Mesenchymal stem cell (in vitro differentiated cells and primary cell): Measurements from ENCODE around the gene OGT.

ENCODE experiments used
- DNase-seq: peaks from one replicate; pipeline ENCODE4 v3.0.0-alpha.2; 2013
- H2AFZ ChIP-seq: one replicate; pipeline ENCODE4 v1.6.1; 2013; ENCODE audit warnings: low read depth, mild to moderate bottlenecking, control low read depth, inconsistent platforms, low read length, moderate library complexity
- H2AK5ac ChIP-seq: 2 replicates; pipeline ENCODE4 v1.6.1; 2013; ENCODE audit warnings: low read length, moderate library complexity, mild to moderate bottlenecking, inconsistent platforms; ENCODE audit not compliant: severe bottlenecking
- H2BK120ac ChIP-seq: one replicate; pipeline ENCODE4 v1.6.1; 2013; ENCODE audit warnings: low read depth, mild to moderate bottlenecking, inconsistent platforms, low read length, moderate library complexity
- H2BK12ac ChIP-seq, 2 experiments: one replicate each; pipeline ENCODE4 v1.6.1; 2013; ENCODE audit warnings: inconsistent platforms in 2 of 2, low read length in 2 of 2, mild to moderate bottlenecking in 2 of 2, moderate library complexity in 2 of 2, control low read depth in 1 of 2
- H2BK15ac ChIP-seq: one replicate; pipeline ENCODE4 v1.6.1; 2013; ENCODE audit warnings: mild to moderate bottlenecking, low read depth, inconsistent platforms; ENCODE audit not compliant: poor library complexity, severe bottlenecking
- H2BK5ac ChIP-seq: 2 replicates; pipeline ENCODE4 v1.6.1; 2013; ENCODE audit warnings: low read depth, mild to moderate bottlenecking, low read length, control low read depth, inconsistent platforms; ENCODE audit not compliant: poor library complexity, severe bottlenecking
- H3K14ac ChIP-seq, 2 experiments: one replicate each; pipeline ENCODE4 v1.6.1; 2013; ENCODE audit warnings: inconsistent platforms in 2 of 2, low read length in 2 of 2, control low read depth in 1 of 2, mild to moderate bottlenecking in 1 of 2, moderate library complexity in 1 of 2
- H3K18ac ChIP-seq, 2 experiments: one replicate each; pipeline ENCODE4 v1.6.1; 2013; ENCODE audit warnings: inconsistent platforms in 2 of 2, low read length in 2 of 2, control low read depth in 1 of 2, low read depth in 1 of 2, mild to moderate bottlenecking in 1 of 2
- H3K23ac ChIP-seq, 2 experiments: one replicate each; pipeline ENCODE4 v1.6.1; 2013; ENCODE audit warnings: inconsistent platforms in 2 of 2, low read length in 2 of 2, mild to moderate bottlenecking in 2 of 2, moderate library complexity in 2 of 2, control low read depth in 1 of 2
- H3K27ac ChIP-seq: 2 replicates; pipeline ENCODE4 v1.5.1; 2013; ENCODE audit warnings: mild to moderate bottlenecking, moderate library complexity, low read length, control low read depth, inconsistent platforms; ENCODE audit not compliant: poor library complexity, severe bottlenecking
- H3K27me3 ChIP-seq, 2 experiments: 2 replicates each; pipeline versions ENCODE4 v1.6.1 to v1.7.0; 2013; ENCODE audit warnings: low read length in 2 of 2, mild to moderate bottlenecking in 2 of 2, moderate library complexity in 2 of 2, control low read depth in 1 of 2, inconsistent platforms in 1 of 2; ENCODE audit not compliant: control insufficient read depth in 1 of 2, insufficient read depth in 1 of 2
- H3K36me3 ChIP-seq, 2 experiments: 2 replicates each; pipeline versions ENCODE4 v1.6.1 to v1.7.0; 2013; ENCODE audit warnings: low read length in 2 of 2, control low read depth in 1 of 2, inconsistent platforms in 1 of 2, low read depth in 1 of 2, mild to moderate bottlenecking in 1 of 2; ENCODE audit not compliant: insufficient read depth in 2 of 2, control insufficient read depth in 1 of 2
- H3K4ac ChIP-seq, 2 experiments: one replicate each; pipeline ENCODE4 v1.6.1; 2013; ENCODE audit warnings: inconsistent platforms in 2 of 2, low read length in 2 of 2, mild to moderate bottlenecking in 2 of 2, moderate library complexity in 2 of 2, control low read depth in 1 of 2, low read depth in 1 of 2
- H3K4me1 ChIP-seq: 2 replicates; pipeline ENCODE4 v1.6.1; 2013; ENCODE audit warnings: low read depth, low read length, control low read depth; ENCODE audit not compliant: control insufficient read depth, insufficient read depth
- H3K4me2 ChIP-seq: 2 replicates; pipeline ENCODE4 v1.6.1; 2013; ENCODE audit warnings: low read length, mild to moderate bottlenecking, inconsistent platforms; ENCODE audit not compliant: poor library complexity, severe bottlenecking
- H3K4me3 ChIP-seq, 2 experiments: 2 replicates each; pipeline versions ENCODE4 v1.5.1 to v1.7.0; 2013; ENCODE audit warnings: low read length in 2 of 2, mild to moderate bottlenecking in 2 of 2, control low read depth in 1 of 2, low read depth in 1 of 2; ENCODE audit not compliant: insufficient read depth in 1 of 2
- H3K79me1 ChIP-seq: replicated peaks from 2 replicates; pipeline ENCODE4 v1.6.1; 2013; ENCODE audit warnings: mild to moderate bottlenecking, control low read depth, low read length, inconsistent platforms; ENCODE audit not compliant: poor library complexity, severe bottlenecking
- H3K9ac ChIP-seq: 2 replicates; pipeline ENCODE4 v1.7.0; 2013; ENCODE audit warnings: mild to moderate bottlenecking, low read length, moderate library complexity
- H3K9me3 ChIP-seq: 2 replicates; pipeline ENCODE4 v1.7.0; 2013; ENCODE audit warnings: mild to moderate bottlenecking, low read length; ENCODE audit not compliant: control insufficient read depth
- H4K8ac ChIP-seq: one replicate; pipeline ENCODE4 v1.6.1; 2013; ENCODE audit warnings: inconsistent platforms, mild to moderate bottlenecking, low read length, moderate library complexity
- H4K91ac ChIP-seq: one replicate; pipeline ENCODE4 v1.6.1; 2013; ENCODE audit warnings: mild to moderate bottlenecking, low read length, inconsistent platforms
- WGBS: methylation state at CpG from one replicate; pipeline ENCODE4 v1.1.7; 2013; ENCODE audit warnings: mixed read lengths; 5-methylcytosine and 5-hydroxymethylcytosine counted together

OGT gene

GRCh38 chrX:71547339-71547738 is 14.4 kb downstream of the OGT start:
- no peak overlapping the region for H2BK12ac ChIP-seq
- no peak overlapping the region for H3K23ac ChIP-seq
- no peak overlapping the region for H4K8ac ChIP-seq
- no peak overlapping the region for H3K4me2 ChIP-seq
- H3K4me1 ChIP-seq = peaks cover 5% of the 10 kb centered on the region
- no peak overlapping the region for H4K91ac ChIP-seq
- no peak overlapping the region for H3K9ac ChIP-seq
- no peak overlapping the region for H3K4ac ChIP-seq
- no peak overlapping the region for H2BK5ac ChIP-seq
- no peak overlapping the region for H2AFZ ChIP-seq
- H3K9me3 ChIP-seq = no peaks in the 10 kb centered on the region
- H3K27ac ChIP-seq = no peak overlapping the region
- H3K79me1 ChIP-seq = no peaks in the 10 kb centered on the region
- DNase-seq = no peak
- no peak overlapping the region for H2BK120ac ChIP-seq
- no peak overlapping the region for H2AK5ac ChIP-seq
- H3K18ac ChIP-seq = no peak overlapping the region
- H3K36me3 ChIP-seq = peaks cover 21 to 64% of the 10 kb centered on the region in 2 experiments
- WGBS = 90% methylated on average over 6 of the region's 7 CpGs
- no peak overlapping the region for H3K4me3 ChIP-seq
- peaks cover 0 to 8% of the 10 kb centered on the region in 2 experiments for H3K27me3 ChIP-seq
- no peak overlapping the region for H2BK15ac ChIP-seq
- H3K14ac ChIP-seq = no peak overlapping the region

GRCh38 chrX:71549986-71550385 is 17.1 kb downstream of the OGT start:
- H3K36me3 ChIP-seq = peaks cover 21 to 79% of the 10 kb centered on the region in 2 experiments
- no peak overlapping the region for H3K23ac ChIP-seq
- H2BK12ac ChIP-seq = no peak overlapping the region
- H2BK5ac ChIP-seq = no peak overlapping the region
- DNase-seq = no peak
- H3K27me3 ChIP-seq = peaks cover 0 to 8% of the 10 kb centered on the region in 2 experiments
- H4K8ac ChIP-seq = no peak overlapping the region
- no peaks in the 10 kb centered on the region for H3K79me1 ChIP-seq
- no CpG with 5 or more reads among the region's 1 CpG for WGBS
- H3K4ac ChIP-seq = no peak overlapping the region
- H3K9ac ChIP-seq = no peak overlapping the region
- H3K4me2 ChIP-seq = no peak overlapping the region
- no peak overlapping the region for H3K4me3 ChIP-seq
- no peak overlapping the region for H2BK15ac ChIP-seq
- H2AFZ ChIP-seq = no peak overlapping the region
- H4K91ac ChIP-seq = no peak overlapping the region
- H3K14ac ChIP-seq = no peak overlapping the region
- no peak overlapping the region for H2BK120ac ChIP-seq
- peaks cover 5% of the 10 kb centered on the region for H3K4me1 ChIP-seq
- no peak overlapping the region for H3K18ac ChIP-seq
- no peak overlapping the region for H2AK5ac ChIP-seq
- no peaks in the 10 kb centered on the region for H3K9me3 ChIP-seq
- H3K27ac ChIP-seq = no peak overlapping the region

DNA sequence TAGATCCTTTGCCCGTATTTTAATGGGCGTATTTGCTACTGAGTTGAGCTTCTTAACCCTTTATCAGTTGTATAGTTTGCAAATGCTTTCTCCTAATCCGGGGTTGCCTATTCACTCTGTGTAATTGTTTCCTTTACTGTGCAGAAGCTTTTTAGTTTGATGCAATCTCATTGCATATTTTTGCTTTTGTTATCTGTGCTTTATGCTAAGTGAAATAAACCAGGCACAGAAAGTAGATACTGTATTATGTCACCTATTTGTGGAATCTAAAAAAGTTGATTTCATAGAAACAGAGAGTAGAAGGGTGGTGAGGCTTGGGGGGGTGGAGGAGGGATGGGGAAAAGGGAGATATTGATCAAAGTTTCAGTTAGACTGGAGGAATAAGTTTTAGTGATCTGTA is 17.7 kb downstream of the OGT start:
- DNase-seq = no peak
- no peak overlapping the region for H2BK15ac ChIP-seq
- H3K36me3 ChIP-seq = peaks cover 21 to 79% of the 10 kb centered on the region in 2 experiments
- no peak overlapping the region for H3K4ac ChIP-seq
- no peak overlapping the region for H2BK12ac ChIP-seq
- no peak overlapping the region for H3K14ac ChIP-seq
- H2AK5ac ChIP-seq = no peak overlapping the region
- H3K9me3 ChIP-seq = no peaks in the 10 kb centered on the region
- peaks cover 0 to 7% of the 10 kb centered on the region in 2 experiments for H3K27me3 ChIP-seq
- WGBS = no CpG with 5 or more reads among the region's 3 CpGs
- no peak overlapping the region for H3K9ac ChIP-seq
- H3K18ac ChIP-seq = no peak overlapping the region
- H3K4me1 ChIP-seq = peaks cover 9% of the 10 kb centered on the region
- no peak overlapping the region for H3K4me3 ChIP-seq
- no peak overlapping the region for H4K8ac ChIP-seq
- no peak overlapping the region for H2BK5ac ChIP-seq
- no peak overlapping the region for H3K27ac ChIP-seq
- no peaks in the 10 kb centered on the region for H3K79me1 ChIP-seq
- no peak overlapping the region for H3K4me2 ChIP-seq
- no peak overlapping the region for H4K91ac ChIP-seq
- no peak overlapping the region for H3K23ac ChIP-seq
- no peak overlapping the region for H2BK120ac ChIP-seq
- no peak overlapping the region for H2AFZ ChIP-seq

- peaks cover 13 to 77% of the 10 kb centered on the region in 2 experiments for H3K36me3 ChIP-seq
- no peak overlapping the region for H4K91ac ChIP-seq
- no peak overlapping the region for H2AK5ac ChIP-seq
- no peaks in the 10 kb centered on the region for H3K79me1 ChIP-seq
- no peak overlapping the region for H2AFZ ChIP-seq
- H3K9ac ChIP-seq = no peak overlapping the region
- H3K23ac ChIP-seq = no peak overlapping the region
- peak overlapping the region; percentile 95 for H3K27ac ChIP-seq
- H3K18ac ChIP-seq = no peak overlapping the region
- no peaks in the 10 kb centered on the region for H3K9me3 ChIP-seq
- no peak overlapping the region for H3K4ac ChIP-seq
- no peak overlapping the region for H2BK12ac ChIP-seq
- no CpG with 5 or more reads among the region's 3 CpGs for WGBS
- H3K4me1 ChIP-seq = peaks cover 3% of the 10 kb centered on the region
- H3K4me2 ChIP-seq = no peak overlapping the region
- H4K8ac ChIP-seq = no peak overlapping the region
- no peak overlapping the region for H2BK120ac ChIP-seq
- H3K14ac ChIP-seq = no peak overlapping the region
- H2BK15ac ChIP-seq = no peak overlapping the region
- peaks cover 0 to 7% of the 10 kb centered on the region in 2 experiments for H3K27me3 ChIP-seq
- DNase-seq = no peak
- no peak overlapping the region for H2BK5ac ChIP-seq
- H3K4me3 ChIP-seq = no peak overlapping the region
Measured at GRCh38 chrX:71556036-71556435, 23.1 kb downstream of the OGT start.
